BLaER1 treated with 17β-estradiol and CSF1 and Interleukin-3, amounts not matched to agents 10 nM and 100 nM (cell line): ENCODE measurements around the gene HNRNPUL2.
"Not testable (repeated sequence)": the region's sequence is repeated elsewhere in the genome, so short reads cannot be mapped to it uniquely, and the experiment has no call there.

Experiments used
- H3K27ac ChIP-seq, 11 experiments: shearing (Covaris generic); formaldehyde crosslinking; 2 replicates each; pipeline ENCODE4 v1.8.1; 2022
- H3K27me3 ChIP-seq, 11 experiments: shearing (Covaris generic); formaldehyde crosslinking; 2 replicates each; pipeline ENCODE4 v1.8.1; 2022
- H3K36me3 ChIP-seq, 11 experiments: shearing (Covaris generic); formaldehyde crosslinking; 2 replicates each; pipeline ENCODE4 v1.8.1; 2022
- H3K4me1 ChIP-seq, 10 experiments: shearing (Covaris generic); formaldehyde crosslinking; 2 replicates each; pipeline ENCODE4 v1.8.1; 2022
- H3K4me2 ChIP-seq, 11 experiments: shearing (Covaris generic); formaldehyde crosslinking; 2 replicates each; pipeline ENCODE4 v1.8.1; 2022
- H3K4me3 ChIP-seq, 10 experiments: shearing (Covaris generic); formaldehyde crosslinking; 2 replicates each; pipeline ENCODE4 v1.8.1; 2022
- H3K9ac ChIP-seq, 11 experiments: shearing (Covaris generic); formaldehyde crosslinking; 2 replicates each; pipeline ENCODE4 v1.8.1; 2022
- H3K9me3 ChIP-seq, 11 experiments: shearing (Covaris generic); formaldehyde crosslinking; replicated peaks in 1 of 11; 2 replicates each; pipeline ENCODE4 v1.8.1; 2022
- H4K20me1 ChIP-seq, 11 experiments: shearing (Covaris generic); formaldehyde crosslinking; 2 replicates each; pipeline ENCODE4 v1.8.1; 2022
- Cebpa-rat ChIP-seq, 11 experiments: shearing (Covaris generic); IDR thresholded peaks; 2 replicates each; pipeline ENCODE4 v1.8.1; 2022

Gene HNRNPUL2

GRCh38 chr11:62727165-62727871, at the start of gene HNRNPUL2:
TSS of gene HNRNPUL2 (minus strand) at chr11:62727457. CDS start at chr11:62727156, 301 bp downstream.
- H4K20me1 ChIP-seq, result peaks cover 44 to 65% (median 50%) of the 10 kb centered on the region in 11 experiments
- no peaks in the 10 kb centered on the region for H3K27me3 ChIP-seq
- H3K4me3 ChIP-seq, result peak within 1 kb of the TSS; percentile 89 to 100 (median 97)
- H3K9me3 ChIP-seq, result no peaks in the 10 kb centered on the region
- H3K4me2 ChIP-seq, result peak within 1 kb of the TSS; percentile 88 to 97 (median 95)
- no peak for TF ChIP-seq Cebpa-rat (IDR thresholded peaks at IDR 0.05)
- peak within 1 kb of the TSS; percentile 79 to 98 (median 93) for H3K27ac ChIP-seq
- peaks cover 21 to 54% (median 39%) of the 10 kb centered on the region in 11 experiments for H3K36me3 ChIP-seq
- H3K4me1 ChIP-seq, result peaks cover 40 to 55% (median 46%) of the 10 kb centered on the region in 10 experiments
- peak within 1 kb of the TSS; percentile 91 to 99 (median 98) for H3K9ac ChIP-seq

- no peak for TF ChIP-seq Cebpa-rat (IDR thresholded peaks at IDR 0.05)
- Histone ChIP-seq H4K20me1 (peaks cover 0 to 4% (median 0%) of the 10 kb centered on the region in 11 experiments; a peak in 1 of 22 replicates), H3K27ac (peak overlapping the region in 7 of 11 experiments; percentile 6 to 68 (median 49); a peak in 11 of 22 replicates), H3K9me3 (no peaks in the 10 kb centered on the region), H3K27me3 (no peaks in the 10 kb centered on the region), H3K36me3 (peaks cover 32 to 74% (median 49%) of the 10 kb centered on the region in 11 experiments), H3K4me3 (no peak overlapping the region), H3K9ac (peak overlapping the region in 10 of 11 experiments; percentile 4 to 56 (median 28); a peak in 11 of 22 replicates), H3K4me1 (peaks cover 14 to 58% (median 43%) of the 10 kb centered on the region in 10 experiments), H3K4me2 (peak overlapping the region in 5 of 11 experiments; percentile 0 to 62 (median 28); a peak in 6 of 22 replicates)
These were observed 48.4 kb upstream of the HNRNPUL2 start for GRCh38 chr11:62775646-62776045.

GRCh38 chr11:62774407-62774806, 47.1 kb upstream of the HNRNPUL2 start:
- H3K4me2 ChIP-seq, result peak overlapping the region in 5 of 11 experiments; percentile 0 to 62 (median 28); a peak in 7 of 22 replicates
- no peaks in the 10 kb centered on the region for H3K27me3 ChIP-seq
- H3K27ac ChIP-seq, result peak overlapping the region in 4 of 11 experiments; percentile 39 to 68 (median 60); a peak in 7 of 22 replicates
- peaks cover 27 to 71% (median 55%) of the 10 kb centered on the region in 10 experiments for H3K4me1 ChIP-seq
- no peak overlapping the region for H3K9ac ChIP-seq
- H3K4me3 ChIP-seq, result no peak overlapping the region
- peaks cover 0 to 4% (median 0%) of the 10 kb centered on the region in 11 experiments; a peak in 1 of 22 replicates for H4K20me1 ChIP-seq
- H3K9me3 ChIP-seq, result no peaks in the 10 kb centered on the region
- no peak for TF ChIP-seq Cebpa-rat (IDR thresholded peaks at IDR 0.05)
- peaks cover 32 to 62% (median 41%) of the 10 kb centered on the region in 11 experiments for H3K36me3 ChIP-seq

GRCh38 chr11:62771144-62772021, 44.1 kb upstream of the HNRNPUL2 start, which contains the start of gene TAF6L:
TSS of gene TAF6L (plus strand) at chr11:62771396. CDS start at chr11:62775784, 4,388 bp downstream.
- no peaks in the 10 kb centered on the region for H4K20me1 ChIP-seq
- H3K4me2 ChIP-seq, result peak within 1 kb of the TSS; percentile 79 to 96 (median 93)
- peaks cover 27 to 61% (median 45%) of the 10 kb centered on the region in 10 experiments for H3K4me1 ChIP-seq
- TF ChIP-seq Cebpa-rat (IDR thresholded peaks at IDR 0.05), result no peak
- H3K9ac ChIP-seq, result peak within 1 kb of the TSS; percentile 76 to 89 (median 86)
- peaks cover 26 to 55% (median 32%) of the 10 kb centered on the region in 11 experiments for H3K36me3 ChIP-seq
- H3K27ac ChIP-seq, result peak within 1 kb of the TSS; percentile 64 to 92 (median 83); a peak in 21 of 22 replicates
- no peaks in the 10 kb centered on the region for H3K9me3 ChIP-seq
- no peaks in the 10 kb centered on the region for H3K27me3 ChIP-seq
- peak within 1 kb of the TSS; percentile 57 to 74 (median 68) for H3K4me3 ChIP-seq

GRCh38 chr11:62770778-62771143, 43.5 kb upstream of the HNRNPUL2 start:
- TF ChIP-seq Cebpa-rat (IDR thresholded peaks at IDR 0.05), result no peak
- H3K27me3 ChIP-seq, result no peaks in the 10 kb centered on the region
- no peaks in the 10 kb centered on the region for H3K9me3 ChIP-seq
- H4K20me1 ChIP-seq, result no peaks in the 10 kb centered on the region
- H3K36me3 ChIP-seq, result peaks cover 26 to 55% (median 32%) of the 10 kb centered on the region in 11 experiments
- H3K4me2 ChIP-seq, result peak overlapping the region; percentile 79 to 96 (median 93)
- H3K9ac ChIP-seq, result peak overlapping the region; percentile 76 to 89 (median 86)
- H3K4me3 ChIP-seq, result peak overlapping the region; percentile 57 to 74 (median 68)
- H3K4me1 ChIP-seq, result peaks cover 27 to 57% (median 45%) of the 10 kb centered on the region in 10 experiments
- peak overlapping the region; percentile 22 to 92 (median 83); a peak in 21 of 22 replicates for H3K27ac ChIP-seq

GRCh38 chr11:62760867-62761227, 33.6 kb upstream of the HNRNPUL2 start:
- not testable (repeated sequence) for H3K27me3 ChIP-seq, H3K9me3 ChIP-seq, H4K20me1 ChIP-seq
- Histone ChIP-seq H3K27ac (peak overlapping the region in 7 of 11 experiments; percentile 17 to 56 (median 38); a peak in 8 of 22 replicates), H3K36me3 (peaks cover 14 to 34% (median 24%) of the 10 kb centered on the region in 11 experiments), H3K9ac (peak overlapping the region in 8 of 11 experiments; percentile 52 to 91 (median 73); a peak in 13 of 22 replicates), H3K4me1 (peaks cover 14 to 32% (median 25%) of the 10 kb centered on the region in 10 experiments), H3K4me3 (peak overlapping the region; percentile 22 to 92 (median 82); a peak in 18 of 20 replicates), H3K4me2 (peak overlapping the region; percentile 49 to 88 (median 63))

GRCh38 chr11:62757846-62758788, 30.9 kb upstream of the HNRNPUL2 start:
- no peak overlapping the region for H3K9ac ChIP-seq
- H4K20me1 ChIP-seq, result peaks cover 0 to 5% (median 0%) of the 10 kb centered on the region in 11 experiments; a peak in 3 of 22 replicates
- H3K27me3 ChIP-seq, result no peaks in the 10 kb centered on the region
- no peak overlapping the region for H3K27ac ChIP-seq
- H3K4me3 ChIP-seq, result no peak overlapping the region
- no peak; a peak in 1 of 22 replicates for TF ChIP-seq Cebpa-rat (IDR thresholded peaks at IDR 0.05)
- H3K9me3 ChIP-seq, result no peaks in the 10 kb centered on the region
- H3K36me3 ChIP-seq, result peaks cover 0 to 8% (median 5%) of the 10 kb centered on the region in 11 experiments; a peak in 6 of 22 replicates
- peaks cover 24 to 38% (median 30%) of the 10 kb centered on the region in 10 experiments for H3K4me1 ChIP-seq
- H3K4me2 ChIP-seq, result no peak overlapping the region
